Upper lobe of left lung (tissue), 6 donors: ENCODE results near the gene PPP1R9B. TPM values are rescaled to one million over a fixed set of nuclear protein-coding genes. Genes with fewer than 3 reads are reported as not detected.

ENCODE experiments used
- ATAC-seq, 2 donors: fragments of 200-7000 bp; cut with Tn5 transposase; one replicate each; pipeline ENCODE4 v1.9.1; 2022; ENCODE audit warnings: mild to moderate bottlenecking in 2 of 2, moderate library complexity in 2 of 2; ENCODE audit not compliant: low FRiP score in 2 of 2
- DNase-seq, 2 donors: peaks; one replicate each; pipeline ENCODE4 v3.0.0-alpha.2; 2019 to 2020
- H3K27ac ChIP-seq, 4 donors: fragments of 200-600 bp; sonication (generic); one replicate each; pipeline ENCODE4 v1.5.1; 2016 to 2019
- H3K27me3 ChIP-seq, 4 donors: fragments of 200-600 bp; sonication (generic); one replicate each; pipeline ENCODE4 v1.5.1; 2017 to 2019
- H3K36me3 ChIP-seq, 4 donors: fragments of 200-600 bp; sonication (generic); one replicate each; pipeline ENCODE4 v1.5.1; 2016 to 2019
- H3K4me1 ChIP-seq, 4 donors: fragments of 200-600 bp; sonication (generic); one replicate each; pipeline ENCODE4 v1.5.1; 2018 to 2019
- H3K4me3 ChIP-seq, 4 donors: fragments of 200-600 bp; sonication (generic); one replicate each; pipeline ENCODE4 v1.5.1; 2017 to 2019; ENCODE audit warnings: mild to moderate bottlenecking in 2 of 4, moderate library complexity in 1 of 4
- H3K9me3 ChIP-seq, 4 donors: fragments of 200-600 bp; sonication (generic); one replicate each; pipeline ENCODE4 v1.5.1; 2018 to 2019
- CTCF ChIP-seq, 6 experiments: fragments of 450-650 bp in 4 of 6; fragments of 200-600 bp in 2 of 6; sonication (generic) in 2 of 6; IDR thresholded peaks; one replicate each; pipeline ENCODE4 v1.5.1; 2016 to 2019; ENCODE audit warnings: antibody characterized with exemption in 6 of 6
- EP300 ChIP-seq, 4 donors: sonication (generic); formaldehyde crosslinking; IDR thresholded peaks; one replicate each; pipeline ENCODE4 v1.5.1; 2017; ENCODE audit warnings: antibody characterized with exemption in 4 of 4, control low read depth in 2 of 4
- POLR2A ChIP-seq, 4 donors: fragments of 450-650 bp; IDR thresholded peaks; one replicate each; pipeline ENCODE4 v1.5.1; 2016 to 2017; ENCODE audit warnings: antibody characterized with exemption in 4 of 4, mild to moderate bottlenecking in 2 of 4
- POLR2AphosphoS5 ChIP-seq, 2 donors: sonication (generic); formaldehyde crosslinking; IDR thresholded peaks; one replicate each; pipeline ENCODE4 v1.5.1; 2017; ENCODE audit warnings: antibody characterized with exemption in 2 of 2
- WGBS, 2 donors: methylation state at CpG; one replicate each; pipeline ENCODE4 v1.1.5; 2017 to 2018; 5-methylcytosine and 5-hydroxymethylcytosine counted together
- total RNA-seq, 6 donors: library from RNA; depleted of rRNA in 4 of 6; stranded (reverse); fragments of >200 nt in 4 of 6; gene quantifications; one replicate each; pipeline versions ENCODE4 v1.1.0 to v1.2.1, GENCODE V29; 2016 to 2021
- donor health status: DM: no; HTN: no; CAD: no; lungs with moderate emphysema.
- donor health status: DM: no; HTN: yes; CAD: no; lungs with severe emphysema.

The PPP1R9B gene
- total RNA-seq, 6 donors from 2014 or later, result 37.5 to 121 (median 74.7) TPM

- DNase-seq, result peak in 1 of 2 donors; percentile 62
- Histone ChIP-seq H3K27me3 (no peaks in the 10 kb centered on the region), H3K36me3 (peaks cover 8 to 67% (median 44%) of the 10 kb centered on the region in 4 donors), H3K4me1 (no peaks in the 10 kb centered on the region), H3K9me3 (no peaks in the 10 kb centered on the region), H3K27ac (peak overlapping the region in 3 of 4 donors; percentile 21 to 53 (median 35)), H3K4me3 (no peak overlapping the region)
- TF ChIP-seq POLR2A (IDR thresholded peaks at IDR 0.05) (no peak), POLR2AphosphoS5 (IDR thresholded peaks at IDR 0.05) (no peak), CTCF (IDR thresholded peaks at IDR 0.05) (no peak), EP300 (IDR thresholded peaks at IDR 0.05) (no peak)
- peak in 1 of 2 donors; percentile 4 for ATAC-seq
- WGBS, 2 donors, result 88 to 93% methylated on average over 16 to 19 of the region's 19 CpGs
Observed at GRCh38 chr17:50087912-50088405, 62.5 kb downstream of the PPP1R9B start.

- no peak for TF ChIP-seq POLR2A (IDR thresholded peaks at IDR 0.05)
- peak; percentile 93 to 98 (median 95) for TF ChIP-seq CTCF (IDR thresholded peaks at IDR 0.05)
- no peak for TF ChIP-seq POLR2AphosphoS5 (IDR thresholded peaks at IDR 0.05)
- TF ChIP-seq EP300 (IDR thresholded peaks at IDR 0.05), result no peak
- Histone ChIP-seq H3K36me3 (peaks cover 8 to 72% (median 48%) of the 10 kb centered on the region in 4 donors), H3K27ac (peak overlapping the region in 3 of 4 donors; percentile 21 to 53 (median 35)), H3K9me3 (no peaks in the 10 kb centered on the region), H3K4me1 (no peaks in the 10 kb centered on the region), H3K27me3 (no peaks in the 10 kb centered on the region), H3K4me3 (no peak overlapping the region)
- ATAC-seq (peak; percentile 90 to 91), DNase-seq (peak; percentile 58 to 77)
- 55 to 78% methylated on average over 4 to 6 of the region's 10 CpGs for WGBS, 2 donors
Observed at GRCh38 chr17:50087246-50087911, 63.1 kb downstream of the PPP1R9B start.

Other genes starting within 250 kb of the PPP1R9B start
- gene DLX4, start 181.5 kb downstream of the PPP1R9B start, total RNA-seq, result 10 to 100 TPM in 1 of 6 donors, 1 to 10 TPM in 4, under 1 TPM in 1; 0.61 to 12.7 (median 2.5) TPM
- gene DLX3, start 155.5 kb downstream of the PPP1R9B start, total RNA-seq, result under 1 TPM in 4 of 6 donors, not detected in 2; 0.20 to 0.91 (median 0.54) TPM
- 100 to 1,000 TPM; 193 to 469 (median 350) TPM for gene ITGA3, start 94.6 kb downstream of the PPP1R9B start, total RNA-seq
- gene PDK2, start 55.3 kb downstream of the PPP1R9B start, total RNA-seq, result 10 to 100 TPM; 15.7 to 80.7 (median 34.9) TPM
- 10 to 100 TPM in 2 of 6 donors, 1 to 10 TPM in 3, under 1 TPM in 1; 0.49 to 16.8 (median 5.6) TPM for gene SAMD14, start 20.5 kb downstream of the PPP1R9B start, total RNA-seq
- 10 to 100 TPM in 5 of 6 donors, 1 to 10 TPM in 1; 1.6 to 19.7 (median 14.1) TPM for gene SGCA, start 15.3 kb upstream of the PPP1R9B start, total RNA-seq
- gene COL1A1, start 51.0 kb upstream of the PPP1R9B start, total RNA-seq, result 100 to 1,000 TPM in 3 of 6 donors, 10 to 100 TPM in 3; 15.4 to 555 (median 117) TPM
- 10 to 100 TPM in 1 of 6 donors, 1 to 10 TPM in 5; 1.3 to 15.7 (median 3.8) TPM for gene TMEM92, start 123.8 kb upstream of the PPP1R9B start, total RNA-seq
- 10 to 100 TPM; 16.4 to 33.5 (median 19.2) TPM for gene XYLT2, start 195.4 kb upstream of the PPP1R9B start, total RNA-seq
- 10 to 100 TPM in 5 of 6 donors, 1 to 10 TPM in 1; 7.3 to 59.1 (median 50.6) TPM for gene MRPL27, start 222.5 kb upstream of the PPP1R9B start, total RNA-seq
- 10 to 100 TPM in 1 of 6 donors, 1 to 10 TPM in 2, under 1 TPM in 1, not detected in 2; 0.30 to 12.1 (median 1.2) TPM for gene EME1, start 222.6 kb upstream of the PPP1R9B start, total RNA-seq
- 100 to 1,000 TPM in 1 of 6 donors, 10 to 100 TPM in 5; 19.9 to 135 (median 67.0) TPM for gene LRRC59, start 246.8 kb upstream of the PPP1R9B start, total RNA-seq